Measurements from ENCODE around the gene METTL26.

METTL26 gene

GRCh38 chr16:593807-594206 lies 42.3 kb downstream of the METTL26 start:
- DNase-seq: no peak

GRCh38 chr16:593406-593805 lies 42.7 kb downstream of the METTL26 start:
- no peak for DNase-seq

GRCh38 chr16:592518-593306 lies 43.4 kb downstream of the METTL26 start:
- no peak for DNase-seq

GRCh38 chr16:591892-592517 lies 44.1 kb downstream of the METTL26 start:
- DNase-seq: no peak

- no peak for DNase-seq
Observed at GRCh38 chr16:591231-591630, 44.9 kb downstream of the METTL26 start.

GRCh38 chr16:590815-591200 lies 45.3 kb downstream of the METTL26 start:
- no peak for DNase-seq

- no peak for DNase-seq
Observed at GRCh38 chr16:590188-590814, 45.8 kb downstream of the METTL26 start.

- peak; percentile 97 for DNase-seq
Observed at GRCh38 chr16:589658-590187, 46.4 kb downstream of the METTL26 start, which contains the start of gene RAB40C. TSS of gene RAB40C (plus strand) at chr16:590066. CDS start at chr16:590292, 226 bp downstream.

GRCh38 chr16:588889-589657 lies 47.0 kb downstream of the METTL26 start:
- peak; percentile 100 for DNase-seq

GRCh38 chr16:588639-588888 lies 47.5 kb downstream of the METTL26 start:
- DNase-seq: peak; percentile 69

- DNase-seq: no peak
Observed at GRCh38 chr16:586645-587590, 49.2 kb downstream of the METTL26 start.

- DNase-seq: no peak
Observed at GRCh38 chr16:586047-586644, 50.0 kb downstream of the METTL26 start.

GRCh38 chr16:585351-585750 lies 50.8 kb downstream of the METTL26 start:
- DNase-seq: no peak
